NCI-H1092 treated with DMSO at 0.1 percent for 48 hours (cell line): ENCODE data around the gene NCBP2.

Experiments used
- DNase-seq: peaks from one replicate; lab custom pipeline; 2025; lab: John Stamatoyannopoulos, UW

The NCBP2 gene

GRCh38 chr3:196941729-196942225 is 551 bp downstream of the NCBP2 start:
- DNase-seq: peak; percentile 57

GRCh38 chr3:196938576-196938975 is 3.8 kb downstream of the NCBP2 start:
- no peak for DNase-seq

- DNase-seq: no peak
Observed at GRCh38 chr3:196938124-196938523, 4.2 kb downstream of the NCBP2 start.

GRCh38 chr3:196936288-196936687 is 6.0 kb downstream of the NCBP2 start:
- DNase-seq: no peak

GRCh38 chr3:196932600-196932999 is 9.7 kb downstream of the NCBP2 start:
- no peak for DNase-seq

- no peak for DNase-seq
Observed at GRCh38 chr3:196931828-196932587, 10.3 kb downstream of the NCBP2 start.

- no peak for DNase-seq
Observed at GRCh38 chr3:196931157-196931556, 11.2 kb downstream of the NCBP2 start.

- DNase-seq: no peak
Observed at GRCh38 chr3:196927571-196928453, 14.5 kb downstream of the NCBP2 start.

- no peak for DNase-seq
Observed at GRCh38 chr3:196920733-196921132, 21.6 kb downstream of the NCBP2 start.

- DNase-seq: no peak
Observed at GRCh38 chr3:196918968-196919367, 23.4 kb downstream of the NCBP2 start.

GRCh38 chr3:196916995-196917394 is 25.3 kb downstream of the NCBP2 start:
- DNase-seq: no peak

- DNase-seq: no peak
Observed at GRCh38 chr3:196916221-196916620, 26.1 kb downstream of the NCBP2 start.

- no peak for DNase-seq
Observed at GRCh38 chr3:196915375-196915774, 27.0 kb downstream of the NCBP2 start.

- no peak for DNase-seq
Observed at GRCh38 chr3:196914866-196915265, 27.5 kb downstream of the NCBP2 start.

- no peak for DNase-seq
Observed at GRCh38 chr3:196903740-196904139, 38.6 kb downstream of the NCBP2 start.

- DNase-seq: no peak
Observed at GRCh38 chr3:196902296-196902695, 40.0 kb downstream of the NCBP2 start.

- DNase-seq: no peak
Observed at GRCh38 chr3:196901768-196902167, 40.6 kb downstream of the NCBP2 start.

GRCh38 chr3:196896229-196896628 is 46.1 kb downstream of the NCBP2 start:
- no peak for DNase-seq

- DNase-seq: no peak
Observed at GRCh38 chr3:196894557-196895295, 47.6 kb downstream of the NCBP2 start.

- no peak for DNase-seq
Observed at GRCh38 chr3:196889844-196890708, 52.3 kb downstream of the NCBP2 start.

GRCh38 chr3:196886144-196886543 is 56.2 kb downstream of the NCBP2 start:
- DNase-seq: no peak
